Hepatocyte (in vitro differentiated cells): ENCODE data around the gene RPP25L.

Experiments
- CTCF ChIP-seq: fragments of 200-600 bp; sonication (generic); IDR thresholded peaks from 2 replicates; pipeline ENCODE4 v1.5.1; 2016; ENCODE audit warnings: antibody characterized with exemption, mild to moderate bottlenecking; ENCODE audit not compliant: poor library complexity
- EZH2 ChIP-seq: fragments of 200-600 bp; sonication (generic); IDR thresholded peaks from 2 replicates; pipeline ENCODE4 v1.6.1; 2016; ENCODE audit warnings: antibody characterized with exemption, mild to moderate bottlenecking, borderline replicate concordance
- EZH2phosphoT487 ChIP-seq: fragments of 200-600 bp; sonication (generic); IDR thresholded peaks from one replicate; pipeline ENCODE4 v1.6.1; 2018; ENCODE audit warnings: antibody characterized with exemption, mild to moderate bottlenecking, low read depth, moderate library complexity; ENCODE audit not compliant: unreplicated experiment, severe bottlenecking

- peak; percentile 88 for TF ChIP-seq CTCF
- TF ChIP-seq EZH2phosphoT487: no peak
- TF ChIP-seq EZH2: no peak
Observed at GRCh38 chr9:34612788-34613390, 992 bp upstream of the RPP25L start.
